H7 (cell line): ENCODE measurements around the gene USP6NL. TPM values are rescaled to one million over a fixed set of nuclear protein-coding genes. Genes with fewer than 3 reads are reported as not detected.
A peak's percentile ranks its signal among the peaks of the same experiment; 100 is the strongest.

Source experiments
- DNase-seq: peaks from one replicate; pipeline ENCODE4 v3.0.0; 2012
- H3K27me3 ChIP-seq: 2 replicates; pipeline ENCODE4 v1.6.0; 2011; ENCODE audit warnings: mild to moderate bottlenecking, low read length; ENCODE audit not compliant: control insufficient read depth, insufficient read depth
- H3K36me3 ChIP-seq: replicated peaks from 2 replicates; pipeline ENCODE4 v1.5.1; 2011; ENCODE audit warnings: low read length; ENCODE audit not compliant: control insufficient read depth, insufficient read depth
- H3K4me3 ChIP-seq: 2 replicates; pipeline ENCODE4 v1.5.1; 2011; ENCODE audit warnings: low read depth, mild to moderate bottlenecking, control low read depth, low read length, moderate library complexity; ENCODE audit not compliant: insufficient read depth
- total RNA-seq: library from RNA; depleted of rRNA; stranded (reverse); fragments of >200 nt; shearing (Covaris generic); gene quantifications from 2 replicates; pipeline ENCODE4 v1.2.3, GENCODE V29; 2014

Gene USP6NL
- total RNA-seq, 1 experiment from 2014 or later: 15.9 TPM

- Histone ChIP-seq H3K36me3 (peaks cover 6% of the 10 kb centered on the region), H3K4me3 (no peak overlapping the region), H3K27me3 (no peaks in the 10 kb centered on the region)
- no peak for DNase-seq
These were observed 146.0 kb downstream of the USP6NL start for GRCh38 chr10:11465406-11465805.

- DNase-seq: no peak
- H3K36me3 ChIP-seq: peaks cover 6% of the 10 kb centered on the region
- no peak overlapping the region for H3K4me3 ChIP-seq
- H3K27me3 ChIP-seq: no peaks in the 10 kb centered on the region
These were observed 148.3 kb downstream of the USP6NL start for GRCh38 chr10:11463111-11463510.

- DNase-seq: no peak
- Histone ChIP-seq H3K36me3 (peaks cover 6% of the 10 kb centered on the region), H3K4me3 (no peak overlapping the region), H3K27me3 (no peaks in the 10 kb centered on the region)
These were observed 149.4 kb downstream of the USP6NL start for GRCh38 chr10:11462071-11462470.

GRCh38 chr10:11457336-11457735 is 154.1 kb downstream of the USP6NL start:
- H3K36me3 ChIP-seq: peaks cover 2% of the 10 kb centered on the region; the same call in 1 of the 2 replicates
- no peak for DNase-seq
- H3K27me3 ChIP-seq: no peaks in the 10 kb centered on the region
- H3K4me3 ChIP-seq: no peak overlapping the region

- H3K4me3 ChIP-seq: no peak overlapping the region
- peak; percentile 73 for DNase-seq
- H3K36me3 ChIP-seq: no peaks in the 10 kb centered on the region
- no peaks in the 10 kb centered on the region for H3K27me3 ChIP-seq
These were observed 156.4 kb downstream of the USP6NL start for GRCh38 chr10:11454958-11455566.

- no peaks in the 10 kb centered on the region for H3K36me3 ChIP-seq
- H3K27me3 ChIP-seq: no peaks in the 10 kb centered on the region
- no peak overlapping the region for H3K4me3 ChIP-seq
- no peak for DNase-seq
These were observed 157.3 kb downstream of the USP6NL start for GRCh38 chr10:11454160-11454559.

- Histone ChIP-seq H3K4me3 (no peak overlapping the region), H3K36me3 (no peaks in the 10 kb centered on the region), H3K27me3 (no peaks in the 10 kb centered on the region)
- no peak for DNase-seq
These were observed 159.7 kb downstream of the USP6NL start for GRCh38 chr10:11451640-11452260.

GRCh38 chr10:11450427-11450826 is 161.0 kb downstream of the USP6NL start:
- no peak for DNase-seq
- H3K36me3 ChIP-seq: no peaks in the 10 kb centered on the region
- no peaks in the 10 kb centered on the region for H3K27me3 ChIP-seq
- H3K4me3 ChIP-seq: no peak overlapping the region

GRCh38 chr10:11449761-11450160 is 161.7 kb downstream of the USP6NL start:
- Histone ChIP-seq H3K4me3 (no peak overlapping the region), H3K36me3 (no peaks in the 10 kb centered on the region), H3K27me3 (no peaks in the 10 kb centered on the region)
- no peak for DNase-seq

GRCh38 chr10:11448545-11449244 is 162.8 kb downstream of the USP6NL start:
- DNase-seq: no peak
- H3K4me3 ChIP-seq: no peak overlapping the region
- H3K36me3 ChIP-seq: no peaks in the 10 kb centered on the region
- H3K27me3 ChIP-seq: no peaks in the 10 kb centered on the region

- Histone ChIP-seq H3K36me3 (no peaks in the 10 kb centered on the region), H3K27me3 (no peaks in the 10 kb centered on the region), H3K4me3 (no peak overlapping the region)
- peak; percentile 11 for DNase-seq
These were observed 163.3 kb downstream of the USP6NL start for GRCh38 chr10:11448190-11448544.

GRCh38 chr10:11447586-11447985 is 163.9 kb downstream of the USP6NL start:
- Histone ChIP-seq H3K36me3 (no peaks in the 10 kb centered on the region), H3K27me3 (no peaks in the 10 kb centered on the region), H3K4me3 (no peak overlapping the region)
- no peak for DNase-seq

- Histone ChIP-seq H3K36me3 (no peaks in the 10 kb centered on the region), H3K4me3 (no peak overlapping the region), H3K27me3 (no peaks in the 10 kb centered on the region)
- peak; percentile 5 for DNase-seq
These were observed 164.6 kb downstream of the USP6NL start for GRCh38 chr10:11446864-11447263.

- Histone ChIP-seq H3K4me3 (no peak overlapping the region), H3K36me3 (no peaks in the 10 kb centered on the region), H3K27me3 (no peaks in the 10 kb centered on the region; the same call in 1 of the 2 replicates)
- peak; percentile 8 for DNase-seq
These were observed 165.3 kb downstream of the USP6NL start for GRCh38 chr10:11446133-11446532.

- H3K27me3 ChIP-seq: no peaks in the 10 kb centered on the region; the same call in 1 of the 2 replicates
- H3K36me3 ChIP-seq: no peaks in the 10 kb centered on the region
- H3K4me3 ChIP-seq: peak overlapping the region; percentile 23
- DNase-seq: peak; percentile 66
These were observed 166.8 kb downstream of the USP6NL start for GRCh38 chr10:11444531-11445228.
